ENCODE data around the gene DPF3.
A peak's percentile ranks its signal among the peaks of the same experiment; 100 is the strongest.

DPF3 gene

DNA sequence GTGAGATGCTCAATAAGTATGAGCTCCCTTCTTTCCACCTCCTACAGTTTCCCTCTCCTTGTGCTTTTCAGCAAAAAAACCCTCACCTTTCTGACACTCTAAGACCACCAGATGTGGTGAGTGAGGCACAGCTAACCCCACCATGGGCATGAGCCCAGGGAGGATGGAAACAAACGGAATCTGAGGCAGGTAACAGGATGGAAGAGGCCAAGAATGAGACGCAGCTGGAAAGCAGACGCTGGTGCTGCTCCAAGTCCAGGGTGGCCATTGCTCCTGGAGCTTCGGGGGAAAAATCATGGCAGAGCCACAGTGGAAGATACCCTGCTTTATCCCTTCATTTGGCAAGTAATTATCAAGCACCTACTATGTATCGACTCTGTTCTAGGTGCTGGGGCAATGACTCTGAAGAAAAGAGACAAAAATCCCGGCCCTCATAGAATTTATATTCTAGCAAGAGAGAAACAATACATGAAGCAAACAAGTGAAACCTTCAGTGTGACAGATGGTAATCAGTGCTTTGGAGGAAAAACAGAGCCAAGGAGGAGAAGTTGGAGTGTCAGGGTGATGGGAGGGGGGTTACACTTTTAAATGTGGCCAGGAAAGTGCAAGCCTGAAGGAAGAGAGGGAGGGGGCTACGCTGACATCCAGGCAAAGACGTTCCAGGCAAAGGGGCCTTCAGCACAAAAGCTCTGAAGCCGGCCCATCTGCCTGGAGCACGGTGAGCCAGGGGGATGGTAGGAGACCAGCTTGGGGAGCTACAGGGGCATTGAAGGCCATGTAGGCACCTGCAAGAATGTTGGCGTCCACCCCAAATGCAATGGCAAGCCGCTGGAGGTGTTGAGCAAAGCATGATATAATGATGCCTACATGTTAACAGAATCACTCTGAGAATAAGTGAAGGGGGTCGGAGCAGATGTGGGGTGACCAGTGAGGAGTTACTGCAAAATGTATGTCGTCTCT lies 154.2 kb downstream of the DPF3 start:
- DNase-seq = no peak

DNA sequence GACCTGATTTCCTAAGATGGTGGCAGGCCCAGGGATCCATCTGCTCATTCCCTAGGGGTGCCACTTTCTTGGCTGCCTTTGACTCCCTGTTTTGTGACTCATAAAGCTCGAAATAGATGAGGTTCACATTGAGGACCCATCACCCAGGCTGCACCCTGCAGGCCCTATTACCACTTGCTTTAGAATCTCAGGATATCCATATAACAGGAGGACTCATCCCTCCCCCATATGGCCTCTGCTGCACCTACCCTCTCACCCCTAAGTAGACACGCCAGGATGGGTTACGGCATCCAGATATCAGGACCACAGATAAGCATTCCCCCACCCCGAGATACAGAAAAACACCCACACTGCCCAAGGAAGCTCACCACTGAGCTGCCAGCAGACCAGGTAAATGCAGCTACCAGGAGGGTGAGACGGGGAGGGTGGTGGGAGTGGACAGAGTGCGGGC lies 155.7 kb downstream of the DPF3 start:
- no peak for DNase-seq

DNA sequence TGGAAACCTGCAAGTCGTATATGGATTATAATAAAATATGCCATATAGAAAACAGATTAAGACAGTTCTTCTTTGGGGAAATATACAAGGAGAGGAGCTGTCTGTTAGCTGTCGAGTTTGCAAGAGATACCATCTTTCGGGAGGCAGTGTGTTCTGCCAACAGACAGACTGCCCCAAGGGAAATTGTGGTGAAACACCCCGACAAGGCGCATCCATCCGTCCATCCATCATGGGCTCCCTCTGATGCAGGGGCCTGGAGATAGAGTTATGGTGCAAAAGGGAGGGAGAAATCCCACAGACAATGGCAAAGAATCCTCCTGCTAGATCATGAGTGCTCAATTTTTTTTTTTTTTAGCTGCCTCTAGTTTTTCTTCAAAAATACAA lies 156.3 kb downstream of the DPF3 start:
- no peak for DNase-seq

DNA sequence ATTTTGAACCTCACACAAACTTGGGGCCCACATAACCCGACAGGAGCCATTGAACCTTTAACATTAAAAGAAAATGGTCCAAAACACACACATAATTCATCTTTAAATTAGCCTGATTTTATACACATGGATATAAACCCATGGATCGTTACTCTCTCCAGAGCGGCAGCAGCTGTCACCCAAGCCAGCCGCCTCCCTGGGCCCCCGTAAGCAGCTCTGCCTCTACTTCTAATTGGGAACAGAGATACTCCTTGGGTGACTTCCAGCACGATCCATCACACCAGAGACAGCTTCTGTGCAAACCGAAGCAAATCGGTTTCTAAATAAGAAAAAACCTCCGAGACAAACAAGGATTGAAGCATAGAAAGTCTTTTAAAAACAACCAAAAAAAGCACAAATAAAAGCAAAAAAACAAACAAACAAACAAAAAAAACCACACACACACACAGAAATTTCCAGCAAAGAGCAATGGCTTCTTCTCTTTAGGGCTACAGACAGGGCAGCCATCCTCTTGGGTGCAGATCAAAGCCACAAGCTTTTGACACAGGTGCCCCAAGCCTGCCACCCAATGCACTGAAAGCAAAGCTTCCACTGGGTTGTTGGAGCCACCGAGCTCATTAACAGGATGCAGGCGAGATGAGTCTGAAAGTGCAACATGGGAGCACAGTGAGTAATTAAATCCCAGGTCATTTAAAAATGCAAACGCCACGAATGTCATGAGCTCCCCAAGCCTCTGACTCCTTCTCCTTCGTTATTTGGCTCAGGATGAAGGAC lies 156.9 kb downstream of the DPF3 start:
- no peak for DNase-seq

DNA sequence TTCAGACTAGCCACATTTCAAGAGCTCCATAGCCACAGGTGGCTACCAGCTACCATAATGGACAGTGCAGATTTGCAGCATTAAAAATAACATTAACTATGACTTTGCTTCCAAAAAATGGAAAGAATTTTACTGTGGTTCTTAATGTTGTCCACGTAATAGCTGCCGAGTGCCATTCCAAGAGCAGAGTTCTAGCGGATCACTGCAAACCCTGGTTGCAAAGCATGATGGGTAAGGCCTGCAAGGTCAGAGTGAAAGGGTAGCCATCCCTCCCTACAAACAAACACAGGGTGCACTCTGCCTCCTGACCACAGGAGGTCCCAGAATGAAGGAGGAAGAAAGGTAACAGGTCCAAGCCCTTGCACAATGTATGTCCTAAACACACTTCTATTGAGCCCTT lies 157.6 kb downstream of the DPF3 start:
- DNase-seq = no peak

DNA sequence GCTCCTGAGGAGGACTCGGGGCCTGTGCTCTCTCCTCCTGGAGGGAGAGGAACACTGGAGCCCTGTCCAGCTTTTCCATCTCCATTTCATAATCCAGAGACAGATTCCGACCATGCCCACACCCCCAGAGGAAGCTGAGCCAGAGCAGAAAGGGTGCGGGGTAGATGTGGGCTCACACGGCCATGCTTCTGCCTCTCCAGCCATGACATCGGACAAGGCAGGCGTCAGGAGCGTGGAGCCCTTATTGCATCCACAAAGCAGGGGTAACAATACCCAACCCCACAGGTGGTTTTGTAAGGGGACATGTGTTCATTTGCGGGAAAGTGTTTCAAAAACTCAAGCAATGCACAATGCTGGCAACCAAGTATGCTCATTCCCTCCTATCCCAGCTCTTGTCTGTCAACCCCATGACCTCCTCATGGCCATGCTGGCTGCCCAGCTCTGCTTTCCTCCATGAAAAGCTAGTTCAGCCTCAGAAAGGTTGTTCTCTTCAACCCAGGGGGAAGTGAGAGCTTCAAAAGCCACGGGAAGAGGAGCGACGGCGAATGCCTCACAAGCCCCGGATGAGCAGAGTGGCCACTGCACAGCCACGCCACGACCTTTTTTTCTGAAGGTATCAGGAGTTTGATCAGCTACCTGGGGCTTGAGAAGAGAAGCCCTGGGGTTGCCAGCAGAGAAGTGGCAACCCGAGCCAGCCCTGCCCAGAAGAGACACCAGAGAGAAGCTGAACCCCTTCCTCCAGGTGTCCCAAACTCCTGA lies 161.7 kb downstream of the DPF3 start:
- no peak for DNase-seq

DNA sequence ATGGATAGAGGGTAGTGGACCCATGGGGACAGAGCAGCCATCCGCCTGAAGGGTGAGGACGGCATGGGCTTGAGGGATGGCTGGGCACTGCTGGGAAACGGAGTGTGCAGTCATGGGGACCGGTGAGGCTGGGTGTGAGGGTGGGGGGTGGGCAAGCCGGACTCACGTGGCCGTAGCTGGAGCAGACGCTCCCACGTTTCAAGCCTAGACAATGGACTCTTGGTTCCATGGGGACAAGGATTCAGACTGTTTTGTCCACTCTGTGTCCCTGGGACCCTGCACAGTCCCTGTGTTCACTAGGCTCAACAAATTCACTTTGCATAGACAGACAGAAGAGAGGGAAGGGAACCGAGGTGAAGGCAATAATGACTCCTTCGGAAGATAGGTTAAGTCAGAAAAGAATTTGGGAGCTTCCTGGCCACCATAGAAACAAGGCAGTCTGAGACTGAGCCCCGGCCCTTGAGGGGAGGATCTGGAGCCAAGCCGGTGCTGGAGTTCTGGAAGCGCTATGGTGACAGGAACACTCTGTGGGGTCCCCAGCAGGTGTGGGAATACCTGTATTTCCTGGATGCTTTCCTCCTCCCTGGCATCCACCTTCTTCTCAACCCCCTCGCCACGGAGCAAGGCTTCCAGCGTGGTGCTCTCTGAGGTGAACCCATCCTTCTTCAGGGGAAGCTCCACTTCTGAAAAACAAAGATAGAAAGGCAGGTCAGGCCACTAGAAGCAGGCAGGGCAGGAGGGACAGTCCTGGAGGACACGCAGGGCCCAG lies 162.5 kb downstream of the DPF3 start:
- DNase-seq = no peak

DNA sequence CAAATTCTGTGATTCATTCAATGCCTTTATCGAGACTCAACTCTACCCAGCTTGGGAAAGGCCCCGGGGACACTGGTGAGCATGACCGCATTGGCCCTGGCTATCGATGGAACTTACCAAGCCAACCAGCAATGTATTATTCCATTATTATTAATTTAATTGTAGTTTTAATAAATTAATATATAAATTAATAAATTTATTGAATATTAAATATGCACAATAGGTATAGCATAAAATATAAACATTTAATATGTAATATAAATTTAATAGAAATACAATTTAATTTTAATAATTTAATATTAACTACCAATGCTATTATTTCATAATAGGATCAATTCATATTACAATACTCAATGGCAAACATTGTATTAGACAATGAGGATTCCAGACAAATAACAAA lies 163.4 kb downstream of the DPF3 start:
- no peak for DNase-seq

DNA sequence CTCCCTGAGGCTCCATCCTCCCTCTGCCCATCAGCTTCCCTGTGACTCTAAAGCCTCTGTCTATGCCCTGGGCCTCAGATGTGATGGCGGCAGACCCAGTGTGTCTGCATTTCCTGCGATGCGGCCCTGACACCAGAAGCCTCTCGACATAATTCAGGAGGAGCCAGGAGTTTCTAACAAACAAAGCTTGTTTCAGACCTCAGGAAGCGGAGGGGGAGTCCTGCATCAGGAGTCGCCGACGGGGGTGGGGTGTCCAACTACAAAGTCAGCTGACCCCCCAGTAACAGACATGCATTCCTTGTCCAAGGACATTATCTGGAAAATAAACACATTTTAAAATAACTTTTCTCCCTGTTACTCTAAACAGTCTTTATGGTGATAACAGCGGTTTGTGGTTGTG lies 167.5 kb downstream of the DPF3 start:
- DNase-seq = no peak

DNA sequence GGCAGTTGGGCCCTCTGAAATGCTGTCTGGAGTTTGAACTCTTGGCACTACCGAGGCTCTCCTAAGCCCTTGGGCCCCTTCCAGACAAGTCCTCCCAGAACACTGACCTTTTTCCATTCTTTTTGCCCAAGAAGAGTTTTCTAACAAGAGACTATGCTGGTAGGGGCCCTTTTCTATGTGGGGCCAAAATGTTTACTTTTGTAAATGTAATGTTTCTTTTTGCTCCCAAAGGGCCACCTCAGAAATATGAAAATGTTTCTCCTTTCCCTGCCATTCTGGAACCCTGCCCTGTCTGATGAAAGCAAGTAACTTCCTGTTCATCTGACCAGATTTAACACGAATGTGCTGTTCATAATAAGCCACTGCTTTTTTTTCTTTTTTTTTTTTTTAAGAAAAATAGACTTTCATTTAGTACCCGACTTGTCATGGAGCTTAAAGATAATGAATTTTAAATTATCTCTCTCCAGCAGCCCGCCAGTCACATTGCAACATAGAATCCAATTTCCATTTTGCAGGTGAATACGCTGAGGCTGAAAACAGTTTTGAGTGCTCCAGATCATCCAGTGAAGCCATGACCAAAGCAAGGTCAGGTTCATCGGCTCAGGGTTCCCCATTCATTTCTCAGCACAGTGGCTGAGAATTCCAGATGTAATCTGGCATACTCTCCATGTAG lies 169.9 kb downstream of the DPF3 start:
- no peak for DNase-seq

DNA sequence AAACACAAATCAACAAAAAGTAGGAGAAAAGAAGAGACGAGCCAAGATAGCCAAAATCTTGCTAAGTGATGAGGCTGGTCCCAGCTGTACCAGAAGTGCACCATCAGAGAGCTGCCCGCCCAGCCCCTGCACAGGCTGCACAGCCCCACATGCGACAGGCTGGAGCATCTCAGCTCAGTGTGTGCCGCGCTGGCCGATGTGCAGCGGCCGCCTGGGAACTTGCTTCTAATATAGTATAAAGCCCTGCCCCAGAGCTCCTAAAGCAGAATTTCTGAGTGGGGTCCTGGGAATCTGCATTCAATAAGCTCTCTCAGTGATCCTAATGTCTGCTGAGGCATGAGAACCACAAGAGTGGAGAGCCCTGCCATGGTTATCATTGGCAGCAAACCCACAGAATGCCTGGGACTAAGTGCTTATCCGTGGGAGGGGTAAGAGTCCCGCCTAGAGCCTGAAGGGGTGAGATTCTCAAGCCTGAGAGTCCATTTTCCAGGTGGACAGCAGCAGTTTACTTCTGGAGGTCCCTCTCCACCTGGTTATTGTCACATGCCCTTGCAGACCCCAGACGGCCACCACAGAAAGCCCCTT lies 171.6 kb downstream of the DPF3 start:
- no peak for DNase-seq

DNA sequence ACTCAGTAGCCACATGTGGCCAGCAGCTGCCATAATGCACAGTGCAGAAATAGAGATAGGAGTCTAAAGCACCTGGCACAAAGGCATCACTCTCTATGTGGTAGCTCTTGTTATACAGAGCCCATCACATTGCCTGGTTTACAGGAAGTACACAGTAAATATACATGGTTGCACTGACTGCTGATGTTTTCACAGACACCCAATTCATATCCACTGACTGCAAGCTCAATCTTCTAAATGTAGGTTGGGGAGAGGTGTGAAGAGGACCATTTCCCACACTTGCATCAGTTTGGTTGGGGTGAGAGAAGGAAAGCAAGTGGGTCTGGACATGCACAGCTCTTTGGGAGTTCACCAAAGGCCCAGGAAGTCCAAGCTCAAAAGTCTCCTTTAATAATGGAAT lies 172.8 kb downstream of the DPF3 start:
- DNase-seq = no peak

DNA sequence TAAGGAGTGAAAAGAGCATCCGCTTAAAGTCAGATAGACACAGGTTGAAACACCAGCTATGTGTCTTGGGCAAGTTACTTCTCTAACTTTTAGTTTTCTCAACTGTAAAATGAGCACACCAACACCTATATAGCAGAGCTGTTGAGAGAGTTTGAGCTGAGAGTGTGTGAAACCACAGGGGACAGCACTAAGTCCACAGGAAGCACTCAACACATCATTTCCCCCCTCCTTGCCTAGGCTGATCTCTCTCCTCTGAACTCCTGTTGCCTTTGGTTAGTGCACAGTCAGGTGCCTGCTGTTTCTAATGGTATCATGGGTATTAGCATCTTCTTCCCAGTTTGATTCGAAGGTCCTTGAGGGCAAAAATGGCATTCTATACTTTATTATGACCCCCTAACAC lies 176.7 kb downstream of the DPF3 start:
- no peak for DNase-seq

DNA sequence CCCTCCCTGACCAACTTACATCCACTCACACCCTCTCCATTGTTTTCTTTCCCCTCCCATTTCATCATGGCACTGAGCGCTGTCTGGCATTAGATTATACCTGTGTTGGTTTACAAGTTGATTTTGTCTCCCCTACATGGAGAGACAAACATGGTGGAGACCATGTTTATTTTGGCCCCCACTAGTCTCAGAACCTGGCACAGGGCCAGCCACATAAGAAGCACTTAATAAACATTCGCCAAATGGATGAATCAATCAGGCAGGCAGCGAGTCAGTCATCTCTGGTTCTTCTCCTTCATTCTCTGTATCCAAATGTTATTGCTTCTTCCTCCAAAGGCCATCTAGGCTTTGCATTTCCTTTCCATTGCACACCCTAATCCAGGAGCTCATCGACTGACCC lies 177.4 kb downstream of the DPF3 start:
- no peak for DNase-seq

DNA sequence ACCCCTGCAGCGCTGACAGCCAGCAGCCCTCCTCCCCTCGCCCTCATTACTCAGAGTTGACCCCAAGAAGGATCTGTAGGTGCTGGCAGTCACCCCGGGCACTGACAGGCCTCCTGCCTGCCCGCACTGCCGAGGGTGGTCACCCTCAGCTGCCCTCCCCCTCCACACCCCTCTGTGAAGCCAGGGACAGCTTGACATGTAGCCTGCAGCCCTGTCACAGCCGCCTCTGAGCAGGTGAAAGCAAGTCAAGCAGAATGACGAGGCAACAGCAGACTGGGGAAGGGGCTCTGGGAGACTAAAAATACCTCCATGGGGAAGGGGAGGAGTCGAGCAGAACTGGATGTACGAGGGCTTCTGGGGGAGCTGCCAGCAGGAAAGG lies 178.1 kb downstream of the DPF3 start:
- no peak for DNase-seq

DNA sequence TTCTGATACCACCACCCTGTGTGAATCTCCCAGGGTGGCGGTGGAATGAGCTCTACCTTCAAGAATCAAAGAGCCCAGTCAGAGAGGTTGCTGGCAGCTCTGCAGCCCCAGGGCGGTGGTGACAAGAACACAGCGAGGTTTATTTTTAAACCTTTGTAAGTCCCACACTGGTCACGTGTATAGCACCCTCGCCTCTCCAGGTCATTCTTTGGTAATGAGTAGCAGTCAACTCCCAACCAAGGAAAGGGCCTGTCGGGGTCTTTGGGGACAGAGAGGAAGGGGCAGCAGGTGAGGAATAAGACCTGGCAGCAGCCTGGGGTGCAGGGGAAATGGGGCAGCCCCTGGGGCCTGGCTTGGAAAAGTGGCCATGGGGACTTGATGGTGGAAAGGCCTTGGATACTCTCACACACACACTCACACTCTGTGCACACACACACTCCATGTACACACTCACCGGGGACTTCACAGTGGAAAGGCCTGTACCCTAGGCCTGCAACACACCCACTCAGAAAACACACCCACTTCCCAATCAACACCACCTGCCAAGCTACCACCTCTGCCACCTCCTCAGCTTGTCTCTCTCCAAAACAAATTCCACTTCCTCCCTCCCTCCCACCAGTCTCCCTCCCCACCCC lies 178.6 kb downstream of the DPF3 start:
- DNase-seq = no peak

DNA sequence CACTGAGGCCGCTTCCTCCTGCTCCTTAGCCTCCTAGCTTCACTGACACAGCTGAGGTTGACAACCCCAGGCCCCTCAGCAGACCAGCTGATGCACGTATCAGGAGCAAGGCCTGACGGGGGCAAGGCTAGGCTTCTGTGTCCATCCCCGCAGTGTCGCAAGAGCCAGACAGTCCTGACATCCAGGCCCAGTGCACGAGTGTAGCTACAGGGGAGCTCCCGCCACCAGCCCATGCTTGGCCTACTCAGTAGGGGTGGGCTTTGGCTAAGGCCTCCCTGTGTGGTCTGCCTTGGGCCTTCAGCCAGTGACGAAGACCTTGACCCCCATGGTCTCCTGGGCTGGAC lies 179.1 kb downstream of the DPF3 start:
- no peak for DNase-seq

DNA sequence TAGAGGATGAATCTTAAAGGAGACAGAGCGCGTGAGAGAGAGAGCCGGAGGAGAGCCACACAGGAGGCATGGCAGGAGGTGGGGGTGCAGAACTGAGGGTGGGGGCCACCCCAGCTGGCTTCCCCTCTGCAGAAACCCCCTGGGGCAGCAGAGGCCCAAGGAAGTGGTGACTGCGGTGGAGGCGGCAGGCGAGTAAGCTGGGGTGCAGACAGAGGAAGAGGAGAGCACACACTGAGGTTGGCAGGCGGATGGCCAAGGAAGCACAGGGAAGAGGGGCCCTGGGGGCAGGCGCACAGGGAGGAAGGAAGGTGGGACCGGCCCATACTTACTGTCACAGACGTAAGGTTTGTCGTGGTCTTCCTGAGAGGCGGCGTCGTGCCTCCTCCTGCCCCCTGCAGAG lies 179.8 kb downstream of the DPF3 start:
- DNase-seq = peak in 1 of 2 donors; percentile 39

DNA sequence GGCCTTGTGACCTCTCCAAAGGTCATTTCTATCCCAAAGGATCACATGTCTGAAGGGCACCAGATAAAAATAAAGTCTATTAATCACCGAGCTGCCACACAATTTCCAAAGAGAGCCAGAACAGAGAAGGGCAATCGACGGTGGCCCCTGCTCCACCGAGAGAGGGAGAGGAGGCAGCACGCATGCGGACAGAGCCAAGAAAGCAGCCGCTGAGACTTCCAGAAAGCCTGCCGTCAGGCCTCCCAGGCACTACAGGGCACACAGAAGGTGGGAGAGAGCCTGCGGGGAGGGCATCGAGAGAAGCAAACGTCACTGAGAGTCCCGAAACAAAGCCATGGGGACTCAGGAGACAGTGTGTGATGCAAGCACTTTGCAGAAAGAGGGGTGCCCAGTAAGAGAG lies 182.0 kb downstream of the DPF3 start:
- DNase-seq = no peak

DNA sequence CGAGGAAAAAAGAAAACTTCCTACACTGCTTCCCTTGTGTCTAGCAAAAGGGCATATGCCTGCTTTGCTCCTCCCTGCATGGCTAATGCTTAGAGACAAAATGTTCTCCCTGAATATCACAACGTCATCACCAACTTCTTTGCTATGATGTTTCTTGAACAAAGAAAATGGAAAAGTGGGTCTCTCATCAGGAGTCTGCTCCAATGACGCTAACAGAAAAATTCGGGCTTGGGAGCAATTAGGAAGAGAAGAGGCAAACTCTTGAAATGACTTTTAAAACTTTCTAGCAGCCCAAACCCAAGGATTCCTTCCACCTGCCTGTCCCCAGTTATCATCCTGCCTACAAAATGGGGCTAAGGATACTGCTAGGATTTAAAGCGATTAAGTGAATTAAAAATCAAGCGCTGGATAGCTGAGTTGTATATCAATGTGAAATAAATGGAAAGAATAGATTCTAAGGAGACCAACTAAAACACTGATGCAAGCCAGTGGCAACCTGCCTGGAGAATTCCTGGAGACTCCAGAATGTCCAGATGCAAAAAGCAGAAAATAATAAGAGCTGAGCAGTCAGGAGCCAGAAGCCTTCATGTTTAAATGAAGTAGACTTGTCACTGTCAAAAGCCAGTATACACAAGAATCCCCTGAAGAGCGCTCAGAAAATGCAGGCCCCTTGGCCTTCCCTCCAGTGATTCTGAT lies 183.8 kb downstream of the DPF3 start:
- DNase-seq = no peak

Data from inflammatory macrophage treated with lipopolysaccharide for 1 hour (primary cell).